Neural progenitor cell (in vitro differentiated cells): ENCODE results near the gene DHRS12.

Experiments
- CTCF ChIP-seq: fragments of 200-600 bp; sonication (generic); IDR thresholded peaks from 2 replicates; pipeline ENCODE4 v1.5.1; 2017; ENCODE audit warnings: antibody characterized with exemption, mild to moderate bottlenecking
- EZH2 ChIP-seq: fragments of 200-600 bp; sonication (generic); IDR thresholded peaks from 2 replicates; pipeline ENCODE4 v1.6.1; 2017; ENCODE audit warnings: antibody characterized with exemption, mild to moderate bottlenecking, moderate library complexity

- TF ChIP-seq CTCF = no peak
- TF ChIP-seq EZH2 = no peak
These were observed 38.8 kb downstream of the DHRS12 start for GRCh38 chr13:51765142-51765515.
